ENCODE data around the gene LIPI.
A peak's percentile ranks its signal among the peaks of the same experiment; 100 is the strongest.

The LIPI gene

DNA sequence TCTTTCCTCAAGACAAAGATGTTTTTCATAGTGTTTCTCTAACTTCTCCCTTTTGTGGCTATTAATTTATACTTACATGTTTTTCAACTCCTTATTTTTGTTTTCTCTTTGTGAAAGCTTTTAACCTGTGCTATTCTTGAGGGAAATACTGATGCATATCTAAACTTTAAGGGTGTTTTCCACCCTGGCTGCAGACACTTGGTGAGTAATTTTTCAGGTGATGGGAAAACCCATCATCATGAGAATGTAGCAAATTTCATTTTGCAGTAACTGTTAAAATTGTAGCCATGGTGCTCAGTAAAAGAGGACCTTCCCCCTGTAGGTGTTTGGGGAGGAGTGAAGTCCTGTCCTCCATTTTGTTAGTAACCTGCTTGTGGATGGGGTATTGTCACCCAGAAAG is 124.2 kb downstream of the LIPI start:
- TF ChIP-seq, protein P1, sequence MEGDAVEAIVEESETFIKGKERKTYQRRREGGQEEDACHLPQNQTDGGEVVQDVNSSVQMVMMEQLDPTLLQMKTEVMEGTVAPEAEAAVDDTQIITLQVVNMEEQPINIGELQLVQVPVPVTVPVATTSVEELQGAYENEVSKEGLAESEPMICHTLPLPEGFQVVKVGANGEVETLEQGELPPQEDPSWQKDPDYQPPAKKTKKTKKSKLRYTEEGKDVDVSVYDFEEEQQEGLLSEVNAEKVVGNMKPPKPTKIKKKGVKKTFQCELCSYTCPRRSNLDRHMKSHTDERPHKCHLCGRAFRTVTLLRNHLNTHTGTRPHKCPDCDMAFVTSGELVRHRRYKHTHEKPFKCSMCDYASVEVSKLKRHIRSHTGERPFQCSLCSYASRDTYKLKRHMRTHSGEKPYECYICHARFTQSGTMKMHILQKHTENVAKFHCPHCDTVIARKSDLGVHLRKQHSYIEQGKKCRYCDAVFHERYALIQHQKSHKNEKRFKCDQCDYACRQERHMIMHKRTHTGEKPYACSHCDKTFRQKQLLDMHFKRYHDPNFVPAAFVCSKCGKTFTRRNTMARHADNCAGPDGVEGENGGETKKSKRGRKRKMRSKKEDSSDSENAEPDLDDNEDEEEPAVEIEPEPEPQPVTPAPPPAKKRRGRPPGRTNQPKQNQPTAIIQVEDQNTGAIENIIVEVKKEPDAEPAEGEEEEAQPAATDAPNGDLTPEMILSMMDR (conservative IDR thresholded peaks at IDR 0.05; ENCODE audit: low read depth, low read length), result no peak
- H3K4me3 ChIP-seq (ENCODE audit: low read length), result no peak overlapping the region
- DNase-seq (ENCODE audit: low read depth), result no peak

DNA sequence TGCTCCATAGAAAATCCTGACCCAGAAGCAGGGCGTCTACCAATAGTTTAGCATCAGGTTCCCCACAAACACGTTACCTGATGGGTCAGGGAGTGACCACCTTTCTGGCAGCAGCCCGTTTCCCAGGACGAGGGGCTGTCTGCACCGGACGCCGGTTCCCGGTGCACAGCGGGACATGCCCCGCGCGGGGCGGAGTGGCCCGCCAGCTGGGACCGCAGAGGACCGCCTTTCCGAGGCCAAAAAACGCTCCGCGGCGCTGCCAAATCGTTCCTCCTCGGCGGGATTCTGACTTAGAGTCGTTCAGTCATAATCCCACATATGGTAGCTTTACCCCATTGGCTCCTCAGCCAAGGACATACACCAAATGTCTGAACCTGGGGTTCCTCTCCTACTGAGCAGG is 126.1 kb downstream of the LIPI start:
- DNase-seq (ENCODE audit: low read depth), result no peak
- TF ChIP-seq, protein P1 (conservative IDR thresholded peaks at IDR 0.05; ENCODE audit: low read depth, low read length), result no peak
- H3K4me3 ChIP-seq (ENCODE audit: low read length), result no peak overlapping the region

DNA sequence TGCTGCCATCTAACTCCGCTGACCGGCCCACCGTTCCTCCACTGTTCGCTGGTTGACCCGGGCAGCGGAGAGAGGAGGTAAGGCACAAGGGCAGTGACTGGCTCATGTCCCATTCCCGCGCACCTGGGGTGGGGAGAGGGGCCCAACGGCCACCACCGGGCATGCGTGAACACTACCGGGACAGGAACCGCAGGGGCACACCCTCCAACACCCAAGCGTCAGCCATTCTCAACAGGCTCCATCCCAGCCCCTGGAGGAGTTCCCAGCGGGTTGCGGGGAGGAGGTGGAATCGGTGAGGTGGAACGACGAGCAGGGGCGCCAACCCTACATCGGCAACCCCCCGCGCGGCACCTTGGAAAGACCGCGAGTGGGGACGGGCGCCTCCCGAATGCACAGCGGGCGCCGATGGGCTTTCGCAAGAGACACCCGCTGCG is 126.7 kb downstream of the LIPI start:
- TF ChIP-seq, protein P1 (conservative IDR thresholded peaks at IDR 0.05; ENCODE audit: low read depth, low read length), result no peak
- no peak for DNase-seq (ENCODE audit: low read depth)
- H3K4me3 ChIP-seq (ENCODE audit: low read length), result no peak overlapping the region

DNA sequence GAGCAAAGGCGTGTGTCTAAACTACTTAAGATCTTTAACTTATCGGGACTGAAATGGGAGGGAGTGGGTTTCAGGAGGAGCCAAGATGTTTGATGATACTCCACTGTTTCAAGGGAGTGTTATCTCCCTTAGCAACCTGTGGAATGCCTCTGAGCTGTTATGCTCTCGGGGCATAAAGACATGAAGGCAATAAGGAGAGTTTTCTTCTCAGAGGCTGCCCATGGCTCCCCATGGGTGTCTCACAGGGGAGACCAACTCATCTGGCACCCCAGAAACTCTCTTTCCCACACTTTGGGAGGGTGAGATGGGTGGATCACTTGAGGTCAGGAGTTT is 130.0 kb downstream of the LIPI start:
- H3K4me3 ChIP-seq (ENCODE audit: low read length), result no peak overlapping the region
- TF ChIP-seq, protein P1 (conservative IDR thresholded peaks at IDR 0.05; ENCODE audit: low read depth, low read length), result no peak
- DNase-seq (ENCODE audit: low read depth), result peak; percentile 16

DNA sequence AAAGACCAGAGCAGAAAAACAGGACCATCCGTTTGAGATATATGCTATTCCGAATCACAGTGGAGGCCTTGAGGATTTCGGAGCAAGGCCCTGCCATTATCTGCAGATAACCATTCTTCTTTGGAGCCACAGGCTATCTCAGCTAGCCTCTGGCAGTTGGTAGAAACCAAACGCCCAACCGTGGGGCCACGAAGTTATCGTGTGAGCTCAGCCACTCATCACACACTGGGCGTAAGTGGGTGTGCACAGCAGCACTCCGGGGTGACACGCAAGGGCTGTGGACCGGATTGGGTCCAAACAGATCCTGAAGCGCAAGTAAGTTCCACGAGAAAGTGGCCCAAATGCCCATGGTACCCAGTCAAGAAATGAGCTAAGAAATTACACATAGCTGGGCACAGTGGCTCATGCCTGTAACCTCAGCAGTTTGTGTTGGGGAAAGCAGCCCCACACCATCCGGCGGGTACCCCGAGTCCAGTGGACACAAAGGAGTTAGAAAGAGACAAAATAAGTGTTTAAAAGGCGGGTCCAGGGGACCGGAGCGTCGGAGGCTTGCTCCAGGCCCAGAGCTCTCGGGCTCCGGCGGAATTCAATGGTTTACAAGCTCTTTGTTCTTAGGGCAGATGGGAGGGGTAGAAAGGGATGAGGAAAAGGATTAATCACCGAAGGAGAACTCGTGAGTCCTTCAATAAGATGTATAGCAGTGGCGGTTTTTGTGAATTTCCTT is 130.6 kb downstream of the LIPI start:
- TF ChIP-seq, protein P1 (conservative IDR thresholded peaks at IDR 0.05; ENCODE audit: low read depth, low read length), result no peak
- no peak overlapping the region for H3K4me3 ChIP-seq (ENCODE audit: low read length)
- no peak for DNase-seq (ENCODE audit: low read depth)

DNA sequence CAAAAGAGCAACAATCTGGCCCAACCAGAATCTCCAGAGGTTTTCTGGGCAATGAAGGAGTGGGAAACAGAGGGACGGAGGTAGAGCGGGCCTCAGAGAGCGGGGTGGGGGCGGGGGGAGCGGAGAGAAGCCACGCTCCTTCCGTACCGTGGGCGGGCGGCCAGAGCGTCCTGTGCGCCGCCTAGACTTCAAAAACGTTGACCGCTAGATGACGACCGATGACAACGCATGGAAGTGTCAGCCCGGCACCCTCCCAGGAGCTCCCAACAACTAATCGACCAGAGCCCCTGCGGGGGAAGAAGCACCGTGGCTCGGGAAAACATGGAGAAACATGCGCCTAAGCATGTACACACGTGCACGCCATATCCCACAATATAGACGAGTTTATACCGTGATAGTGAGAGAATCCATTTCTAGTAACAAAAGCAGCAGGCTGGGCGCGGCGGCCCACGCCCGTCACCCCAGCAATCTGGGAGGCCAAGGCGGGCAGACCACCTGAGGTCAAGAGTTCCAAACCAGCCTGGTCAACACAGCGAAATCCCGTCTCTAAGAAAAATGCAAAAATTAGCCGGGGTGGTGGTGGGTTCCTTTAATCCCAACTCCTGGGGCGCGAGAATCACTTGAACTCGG is 131.9 kb downstream of the LIPI start:
- no peak overlapping the region for H3K4me3 ChIP-seq (ENCODE audit: low read length)
- TF ChIP-seq, protein P1 (conservative IDR thresholded peaks at IDR 0.05; ENCODE audit: low read depth, low read length), result no peak

More for the DNA sequence above, 131.9 kb downstream of the LIPI start:
- no peak for DNase-seq (ENCODE audit: low read depth)
